GM23248 (cell line): ENCODE results near the gene IGFBP3.

Experiments
- EZH2 ChIP-seq: fragments of 200-600 bp; sonication (generic); IDR thresholded peaks from 2 replicates; pipeline ENCODE4 v1.6.1; 2018; ENCODE audit warnings: antibody characterized with exemption, mild to moderate bottlenecking; ENCODE audit not compliant: insufficient read depth, poor library complexity, severe bottlenecking
- EZH2phosphoT487 ChIP-seq: fragments of 200-600 bp; sonication (generic); IDR thresholded peaks from 2 replicates; pipeline ENCODE4 v1.6.1; 2018; ENCODE audit warnings: antibody characterized with exemption, moderate library complexity, mild to moderate bottlenecking, low read depth; ENCODE audit not compliant: insufficient read depth

GRCh38 chr7:45901566-45901965, 19.5 kb downstream of the IGFBP3 start:
- TF ChIP-seq EZH2 (no peak), EZH2phosphoT487 (no peak)
